Measurements from ENCODE around the gene PEAK3. TPM values are rescaled to one million over a fixed set of nuclear protein-coding genes. Genes with fewer than 3 reads are reported as not detected.

Gene PEAK3
- total RNA-seq, 1 donor from 2014 or later, result not detected

GRCh38 chr19:2246801-2247361, 35.1 kb downstream of the PEAK3 start:
- Mint-ChIP-seq H3K27ac (no peak overlapping the region), H3K9me3 (no peaks in the 10 kb centered on the region), H3K36me3 (peaks cover 2% of the 10 kb centered on the region), H3K4me1 (peaks cover 3% of the 10 kb centered on the region), H3K27me3 (ENCODE audit: low read depth) (no peaks in the 10 kb centered on the region), H3K4me3 (no peak overlapping the region)
- no peak for TF ChIP-seq CTCF (IDR thresholded peaks at IDR 0.05; ENCODE audit: unreplicated experiment)
- DNase-seq (ENCODE audit: low spot score in 2 of 2, unreplicated experiment in 2 of 2), result no peak

DNA sequence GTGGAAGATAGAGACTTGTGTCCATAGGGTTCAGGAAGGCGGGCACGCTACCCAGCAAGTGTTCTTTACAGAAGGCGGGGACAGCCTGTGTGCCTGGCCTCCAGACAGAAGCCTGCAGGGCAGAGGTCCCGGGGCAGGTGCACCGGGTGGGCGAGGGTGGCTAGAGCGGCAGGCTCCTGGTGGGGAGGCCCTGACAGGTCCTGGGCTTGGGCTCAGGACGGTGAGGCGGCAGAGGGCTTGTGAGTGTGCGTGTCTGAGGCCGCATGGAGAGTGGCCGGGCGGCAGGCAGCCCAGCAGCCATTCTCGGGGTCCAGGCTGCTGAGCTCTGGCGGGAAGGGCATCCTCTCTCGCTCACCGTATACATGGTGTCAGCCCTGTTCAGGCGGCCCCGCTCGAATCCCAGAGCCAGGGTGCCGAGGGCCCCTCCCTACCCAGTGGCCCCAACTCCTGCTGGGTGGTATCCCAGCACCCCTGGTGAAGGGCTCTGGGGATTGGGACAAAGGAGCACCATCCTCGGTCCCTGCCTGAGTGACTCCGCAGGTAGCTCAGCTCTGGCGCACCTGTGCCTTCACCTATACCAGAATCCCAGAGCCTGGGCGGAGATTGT, 35.9 kb downstream of the PEAK3 start:
- DNase-seq (ENCODE audit: low spot score in 2 of 2, unreplicated experiment in 2 of 2), result no peak
- Mint-ChIP-seq H3K27me3 (ENCODE audit: low read depth) (no peaks in the 10 kb centered on the region), H3K36me3 (peaks cover 2% of the 10 kb centered on the region), H3K27ac (no peak overlapping the region), H3K4me3 (no peak overlapping the region), H3K9me3 (no peaks in the 10 kb centered on the region), H3K4me1 (peaks cover 9% of the 10 kb centered on the region)
- TF ChIP-seq CTCF (IDR thresholded peaks at IDR 0.05; ENCODE audit: unreplicated experiment), result no peak

DNA sequence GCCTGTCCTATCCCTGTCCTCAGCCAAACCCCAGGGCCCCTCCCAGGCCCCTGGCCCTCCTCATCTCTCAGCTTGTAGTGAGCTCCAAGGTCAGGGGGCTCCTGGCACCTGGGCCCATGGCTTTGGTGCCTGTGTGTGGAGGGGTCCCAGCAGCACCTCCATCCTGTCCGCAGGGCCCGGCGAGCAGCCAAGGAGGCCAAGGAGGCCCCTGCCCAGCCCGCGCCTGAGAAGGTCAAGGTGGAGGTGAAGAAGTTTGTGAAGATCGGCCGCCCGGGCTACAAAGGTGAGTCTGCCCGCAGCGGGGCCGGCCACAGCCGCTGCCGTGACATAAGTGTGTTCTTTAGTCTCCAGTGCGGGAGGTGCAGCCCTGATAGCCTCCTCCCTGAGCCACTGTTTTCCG, 36.7 kb downstream of the PEAK3 start:
- no peak overlapping the region for H3K4me3 Mint-ChIP-seq
- peaks cover 2% of the 10 kb centered on the region for H3K36me3 Mint-ChIP-seq
- no peak for DNase-seq (ENCODE audit: low spot score in 2 of 2, unreplicated experiment in 2 of 2)
- no peaks in the 10 kb centered on the region for H3K27me3 Mint-ChIP-seq (ENCODE audit: low read depth)
- no peaks in the 10 kb centered on the region for H3K9me3 Mint-ChIP-seq
- peaks cover 18% of the 10 kb centered on the region for H3K4me1 Mint-ChIP-seq
- no peak overlapping the region for H3K27ac Mint-ChIP-seq
- no peak for TF ChIP-seq CTCF (IDR thresholded peaks at IDR 0.05; ENCODE audit: unreplicated experiment)

DNA sequence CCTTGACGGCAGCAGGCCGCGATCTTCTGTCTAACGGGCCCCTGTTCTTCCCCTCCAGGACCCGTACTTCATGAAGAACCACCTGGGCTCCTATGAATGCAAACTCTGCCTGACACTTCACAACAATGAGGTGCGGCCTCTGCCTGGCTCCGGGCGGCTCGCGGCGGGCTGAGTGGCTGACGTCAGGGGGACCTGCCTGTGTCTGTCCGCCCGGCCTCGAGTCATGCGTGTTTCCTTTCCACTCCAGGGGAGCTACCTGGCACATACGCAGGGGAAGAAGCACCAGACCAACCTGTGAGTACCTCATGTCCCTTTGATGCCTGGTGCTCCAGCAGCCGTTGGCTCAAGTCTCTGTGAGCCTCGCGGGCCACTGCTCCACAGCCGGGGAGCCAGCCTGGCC, 37.5 kb downstream of the PEAK3 start:
- peaks cover 3% of the 10 kb centered on the region for H3K36me3 Mint-ChIP-seq
- H3K27me3 Mint-ChIP-seq (ENCODE audit: low read depth), result no peaks in the 10 kb centered on the region
- H3K4me1 Mint-ChIP-seq, result peaks cover 24% of the 10 kb centered on the region
- H3K27ac Mint-ChIP-seq, result no peak overlapping the region
- no peaks in the 10 kb centered on the region for H3K9me3 Mint-ChIP-seq
- no peak for TF ChIP-seq CTCF (IDR thresholded peaks at IDR 0.05; ENCODE audit: unreplicated experiment)
- no peak overlapping the region for H3K4me3 Mint-ChIP-seq
- no peak for DNase-seq (ENCODE audit: low spot score in 2 of 2, unreplicated experiment in 2 of 2)

- H3K4me1 Mint-ChIP-seq, result peaks cover 26% of the 10 kb centered on the region
- H3K36me3 Mint-ChIP-seq, result peaks cover 5% of the 10 kb centered on the region
- H3K9me3 Mint-ChIP-seq, result no peaks in the 10 kb centered on the region
- TF ChIP-seq CTCF (IDR thresholded peaks at IDR 0.05; ENCODE audit: unreplicated experiment), result no peak
- DNase-seq (ENCODE audit: low spot score in 2 of 2, unreplicated experiment in 2 of 2), result no peak
- H3K4me3 Mint-ChIP-seq, result no peak overlapping the region
- H3K27ac Mint-ChIP-seq, result no peak overlapping the region
- no peaks in the 10 kb centered on the region for H3K27me3 Mint-ChIP-seq (ENCODE audit: low read depth)
Observed at GRCh38 chr19:2244125-2244411, 37.9 kb downstream of the PEAK3 start.

Measured in mesothelial cell of epicardium (in vitro differentiated cells).